Activated CD4-positive, alpha-beta memory T cell treated with anti-CD3 and anti-CD28 coated beads, Interleukin-2, amount 10 ng/mL, durations not matched to agents 7 days and 5 days (primary cell): ENCODE measurements around the gene PSORS1C2. TPM values are rescaled to one million over a fixed set of nuclear protein-coding genes. Genes with fewer than 3 reads are reported as not detected.
A peak's percentile ranks its signal among the peaks of the same experiment; 100 is the strongest.

Experiments used
- CTCF ChIA-PET: fragments of 350-600 bp; sonication (Branson Sonifier 250); formaldehyde crosslinking; loops from one replicate; lab custom pipeline; 2021; ENCODE audit warnings: antibody characterized with exemption, inconsistent platforms; lab: Charles Lee
- POLR2A ChIA-PET: fragments of 350-600 bp; sonication (Branson Sonifier 250); formaldehyde crosslinking; loops from one replicate; lab custom pipeline; 2021; ENCODE audit warnings: antibody characterized with exemption; lab: Charles Lee
- DNase-seq: peaks from one replicate; pipeline ENCODE4 v3.0.0-alpha.2; 2020
- H3K27ac Mint-ChIP-seq: one replicate; pipeline ENCODE4 v1.8.0; 2021; ENCODE audit warnings: mild to moderate bottlenecking, mixed read lengths
- H3K27me3 Mint-ChIP-seq: one replicate; pipeline ENCODE4 v1.8.0; 2021; ENCODE audit warnings: mixed read lengths
- H3K36me3 Mint-ChIP-seq: one replicate; pipeline ENCODE4 v1.8.0; 2021; ENCODE audit warnings: low read depth, mixed read lengths
- H3K4me1 Mint-ChIP-seq: one replicate; pipeline ENCODE4 v1.8.0; 2021; ENCODE audit warnings: mixed read lengths
- H3K4me3 Mint-ChIP-seq: one replicate; pipeline ENCODE4 v1.8.0; 2021; ENCODE audit warnings: mild to moderate bottlenecking, mixed read lengths
- H3K9me3 Mint-ChIP-seq: one replicate; pipeline ENCODE4 v1.8.0; 2021; ENCODE audit warnings: mixed read lengths
- total RNA-seq, 2 experiments: library from RNA; stranded (reverse); gene quantifications; one replicate each; pipeline ENCODE4 v1.2.3, GENCODE V29; 2021

PSORS1C2 gene
- total RNA-seq, 2 experiments from 2014 or later = not detected

GRCh38 chr6:31114970-31115849, 23.7 kb downstream of the PSORS1C2 start:
- Mint-ChIP-seq H3K27me3 (peaks cover 29% of the 10 kb centered on the region), H3K36me3 (no peaks in the 10 kb centered on the region), H3K27ac (no peak overlapping the region), H3K9me3 (no peaks in the 10 kb centered on the region), H3K4me3 (no peak overlapping the region), H3K4me1 (no peaks in the 10 kb centered on the region)
- CTCF ChIA-PET = interaction anchor here (0.9 to 5.0 kb wide), 4 partner anchors 11 to 28 kb away, joined by 3 to 30 read pairs (median 4); no protein-coding TSS in a partner anchor
- no peak for DNase-seq
- POLR2A ChIA-PET = no interaction called here

DNA sequence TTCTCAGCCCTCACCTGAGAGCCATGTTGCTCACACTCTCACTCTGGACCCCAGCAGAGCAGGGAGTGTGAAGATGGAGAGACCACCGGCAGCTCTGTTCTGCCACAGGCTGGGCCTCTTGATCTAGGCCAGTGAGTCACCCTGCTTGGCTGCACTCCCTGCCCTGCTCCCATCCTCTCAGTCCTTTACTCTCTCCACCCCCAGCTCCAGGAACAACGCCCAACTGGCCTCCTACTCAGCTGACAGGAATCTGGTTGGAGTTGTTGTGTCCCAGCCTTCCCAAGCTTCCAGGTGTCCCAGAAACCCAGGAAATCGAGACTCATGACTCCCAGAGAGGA, 24.4 kb downstream of the PSORS1C2 start, which contains the start of gene PSORS1C1:
Gene PSORS1C1 (plus strand): TSS at position 260 of the 338 bp plus-strand sequence. CDS start 14,833 bp downstream, outside the sequence.
- DNase-seq = no peak
- H3K36me3 Mint-ChIP-seq = no peaks in the 10 kb centered on the region
- H3K27ac Mint-ChIP-seq = no peak within 1 kb of the TSS
- CTCF ChIA-PET = interaction anchor here (5.0 kb wide), 1 partner anchor 15 kb away, joined by 30 read pairs; no protein-coding TSS in a partner anchor
- H3K4me3 Mint-ChIP-seq = no peak within 1 kb of the TSS
- no peaks in the 10 kb centered on the region for H3K9me3 Mint-ChIP-seq
- POLR2A ChIA-PET = no interaction called here
- H3K4me1 Mint-ChIP-seq = no peaks in the 10 kb centered on the region
- peaks cover 36% of the 10 kb centered on the region for H3K27me3 Mint-ChIP-seq

DNA sequence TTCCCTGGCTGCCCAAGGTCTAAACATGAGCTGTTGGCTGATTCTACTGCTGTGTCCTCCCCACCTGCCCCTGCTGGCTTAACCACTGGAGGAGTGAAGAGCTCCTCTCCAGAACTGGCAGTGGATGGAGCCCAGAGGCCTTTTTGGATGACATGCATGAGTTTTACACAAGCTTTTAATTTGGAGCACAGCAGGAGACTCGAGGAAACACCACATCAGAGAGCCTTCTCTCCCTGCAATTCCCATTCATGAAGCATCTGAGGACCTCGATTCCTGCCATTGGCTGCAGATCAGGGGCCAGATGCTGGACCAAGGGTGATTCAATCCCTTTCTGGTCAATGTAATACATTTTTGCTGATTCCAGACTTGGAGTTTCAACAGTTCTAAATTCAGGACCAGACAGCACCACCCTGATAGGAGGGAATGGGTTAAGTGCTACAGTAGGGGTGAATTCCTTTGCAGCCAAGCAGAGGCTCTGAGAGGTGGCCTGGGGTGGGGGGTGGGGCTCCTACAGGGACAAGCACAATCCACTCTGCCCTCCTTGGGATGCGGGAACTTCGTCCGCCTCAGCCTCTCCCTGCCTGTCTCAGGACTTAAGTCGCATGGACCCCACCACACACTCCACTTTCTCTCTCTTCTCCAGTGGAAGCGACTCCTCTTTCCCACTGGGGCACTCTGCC, 24.9 kb downstream of the PSORS1C2 start:
- POLR2A ChIA-PET = no interaction called here
- no peak overlapping the region for H3K4me3 Mint-ChIP-seq
- H3K4me1 Mint-ChIP-seq = no peaks in the 10 kb centered on the region
- peaks cover 35% of the 10 kb centered on the region for H3K27me3 Mint-ChIP-seq
- DNase-seq = no peak
- CTCF ChIA-PET = interaction anchor here (1.5 kb wide), 1 partner anchor 27 kb away, joined by 4 read pairs; no protein-coding TSS in a partner anchor
- H3K9me3 Mint-ChIP-seq = no peaks in the 10 kb centered on the region
- no peaks in the 10 kb centered on the region for H3K36me3 Mint-ChIP-seq
- no peak overlapping the region for H3K27ac Mint-ChIP-seq

DNA sequence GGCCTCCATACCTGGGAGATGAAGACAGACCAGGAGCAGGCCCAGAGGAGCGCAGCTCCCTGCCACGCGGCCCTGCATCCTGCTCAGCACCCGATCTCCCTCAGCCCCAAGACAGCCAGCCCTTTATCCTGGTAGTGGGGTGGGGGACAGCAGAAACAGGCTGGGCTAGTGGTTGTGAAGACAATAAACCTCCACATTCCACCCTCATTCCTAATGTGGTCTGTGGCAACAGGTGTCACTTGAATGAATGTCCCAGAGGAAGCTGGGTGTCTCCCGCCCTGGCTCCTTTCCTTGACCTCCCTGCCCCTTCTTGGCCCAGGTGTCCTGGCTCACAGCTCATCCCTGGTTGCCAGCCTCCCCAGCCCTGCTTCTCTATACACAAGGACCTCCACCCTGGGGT, 26.4 kb downstream of the PSORS1C2 start, which contains the start of gene C6orf15:
Gene C6orf15 (minus strand): TSS at position 98 of the 400 bp plus-strand sequence. CDS start 20 bp downstream, at position 78.
- CTCF ChIA-PET = interaction anchor here (1.5 kb wide), 1 partner anchor 25 kb away, joined by 4 read pairs; no protein-coding TSS in a partner anchor
- POLR2A ChIA-PET = no interaction called here

GRCh38 chr6:31111712-31112111, 27.2 kb downstream of the PSORS1C2 start:
- Mint-ChIP-seq H3K27me3 (peaks cover 32% of the 10 kb centered on the region), H3K27ac (no peak overlapping the region), H3K4me3 (no peak overlapping the region), H3K9me3 (no peaks in the 10 kb centered on the region), H3K4me1 (no peaks in the 10 kb centered on the region), H3K36me3 (no peaks in the 10 kb centered on the region)
- CTCF ChIA-PET = no interaction called here
- POLR2A ChIA-PET = no interaction called here
- DNase-seq = no peak

More for the DNA sequence above, 26.4 kb downstream of the PSORS1C2 start, which contains the start of gene C6orf15:
- Mint-ChIP-seq H3K27ac (no peak within 1 kb of the TSS), H3K4me3 (no peak within 1 kb of the TSS), H3K27me3 (peaks cover 33% of the 10 kb centered on the region), H3K36me3 (no peaks in the 10 kb centered on the region), H3K9me3 (no peaks in the 10 kb centered on the region), H3K4me1 (no peaks in the 10 kb centered on the region)
- DNase-seq = no peak

DNA sequence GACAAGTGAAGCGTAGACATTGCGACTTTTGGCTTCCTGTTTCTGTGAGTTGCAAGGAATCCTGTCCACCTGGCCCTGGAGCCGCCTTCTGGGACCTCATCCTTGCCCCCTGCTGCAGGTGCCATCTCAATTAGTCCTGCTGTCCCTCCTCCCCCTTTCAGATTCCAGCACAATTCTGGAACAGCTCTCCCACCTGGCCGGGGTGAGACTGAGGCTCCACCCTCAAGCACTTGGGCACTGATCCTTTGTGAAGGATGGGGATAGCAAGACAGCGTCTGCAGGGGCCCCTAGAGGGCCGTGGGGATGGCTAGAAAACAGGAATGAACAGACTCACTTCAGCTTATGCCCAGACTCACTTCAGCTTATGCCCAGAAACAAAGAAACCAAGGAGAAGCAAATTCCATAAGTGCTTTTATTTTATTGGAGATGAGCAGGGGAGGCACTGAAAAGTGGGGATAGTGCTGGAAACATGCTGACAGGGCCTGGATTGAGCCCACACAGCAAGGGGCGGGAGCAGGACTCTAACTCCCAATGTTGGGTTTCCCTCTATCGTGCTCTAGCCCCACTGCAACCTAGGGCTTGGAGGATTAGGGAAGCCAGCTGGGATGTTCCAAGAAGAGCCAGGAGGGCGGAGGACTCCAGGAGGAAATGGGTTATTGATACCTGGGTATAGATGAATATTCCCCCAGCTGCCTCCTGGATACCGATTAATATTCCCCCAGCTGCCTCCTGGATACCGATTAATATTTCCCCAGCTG, 27.9 kb downstream of the PSORS1C2 start:
- H3K4me3 Mint-ChIP-seq = no peak overlapping the region
- ChIA-PET CTCF (no interaction called here), POLR2A (no interaction called here)
- H3K4me1 Mint-ChIP-seq = no peaks in the 10 kb centered on the region
- DNase-seq = no peak
- H3K36me3 Mint-ChIP-seq = no peaks in the 10 kb centered on the region
- H3K27ac Mint-ChIP-seq = no peak overlapping the region
- H3K9me3 Mint-ChIP-seq = no peaks in the 10 kb centered on the region
- H3K27me3 Mint-ChIP-seq = peaks cover 32% of the 10 kb centered on the region

DNA sequence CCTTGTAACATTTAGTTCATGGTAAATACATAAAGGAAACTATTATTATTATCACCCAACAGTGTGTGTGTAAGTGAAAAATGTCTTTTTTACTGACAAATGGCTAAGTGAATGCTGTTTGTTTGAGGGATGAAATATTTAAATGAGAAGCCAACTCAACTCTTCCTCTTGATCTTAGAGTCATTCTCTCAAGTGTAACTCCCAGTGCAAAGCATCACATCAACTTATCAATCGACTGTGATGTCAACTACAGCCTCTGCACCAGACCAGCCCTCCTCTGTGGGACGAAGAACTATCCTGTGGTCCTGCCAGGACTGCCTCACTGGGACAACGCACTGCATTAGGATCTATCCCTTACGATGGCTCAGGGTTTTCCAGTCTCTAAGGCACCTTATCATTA, 31.8 kb downstream of the PSORS1C2 start:
- Mint-ChIP-seq H3K4me3 (no peak overlapping the region), H3K27me3 (peaks cover 21% of the 10 kb centered on the region), H3K4me1 (no peaks in the 10 kb centered on the region), H3K27ac (no peak overlapping the region), H3K36me3 (no peaks in the 10 kb centered on the region), H3K9me3 (no peaks in the 10 kb centered on the region)
- POLR2A ChIA-PET = no interaction called here
- DNase-seq = no peak
- CTCF ChIA-PET = no interaction called here

GRCh38 chr6:31103136-31103535, 35.7 kb downstream of the PSORS1C2 start:
- ChIA-PET CTCF (interaction anchor here (1.3 to 2.3 kb wide), 3 partner anchors 10 to 26 kb away, joined by 6 to 11 read pairs (median 9); no protein-coding TSS in a partner anchor), POLR2A (no interaction called here)
- Mint-ChIP-seq H3K4me1 (no peaks in the 10 kb centered on the region), H3K9me3 (no peaks in the 10 kb centered on the region), H3K27ac (no peak overlapping the region), H3K4me3 (no peak overlapping the region), H3K36me3 (no peaks in the 10 kb centered on the region), H3K27me3 (peaks cover 10% of the 10 kb centered on the region)
- DNase-seq = no peak

- DNase-seq = no peak
- H3K9me3 Mint-ChIP-seq = no peaks in the 10 kb centered on the region
- ChIA-PET CTCF (interaction anchor here (1.3 kb wide), 1 partner anchor 11 kb away, joined by 3 read pairs; no protein-coding TSS in a partner anchor), POLR2A (no interaction called here)
- no peak overlapping the region for H3K27ac Mint-ChIP-seq
- H3K36me3 Mint-ChIP-seq = no peaks in the 10 kb centered on the region
- H3K27me3 Mint-ChIP-seq = peaks cover 8% of the 10 kb centered on the region
- H3K4me3 Mint-ChIP-seq = no peak overlapping the region
- H3K4me1 Mint-ChIP-seq = peaks cover 27% of the 10 kb centered on the region
Measured at GRCh38 chr6:31098449-31098938, 40.4 kb downstream of the PSORS1C2 start.

DNA sequence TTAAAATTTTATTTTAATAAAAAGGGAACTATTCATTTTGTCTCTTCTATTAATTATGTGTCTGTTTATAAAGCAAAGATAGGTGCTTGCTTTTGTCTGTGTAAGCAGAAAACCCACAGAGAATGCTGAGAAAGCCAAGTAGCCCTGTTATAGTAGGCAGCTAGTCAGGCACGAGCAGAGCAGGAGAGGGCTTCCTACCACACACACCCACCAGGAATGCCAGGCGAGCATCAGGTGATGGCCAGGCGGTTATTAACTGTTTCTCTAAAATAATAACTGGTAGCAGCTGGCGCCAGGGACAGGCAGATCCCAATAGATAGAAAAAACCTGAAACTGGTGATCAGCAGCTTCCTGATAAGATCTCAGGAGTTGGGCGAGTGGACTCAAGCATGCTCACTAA, 42.2 kb downstream of the PSORS1C2 start:
- no peaks in the 10 kb centered on the region for H3K9me3 Mint-ChIP-seq
- H3K4me1 Mint-ChIP-seq = peaks cover 27% of the 10 kb centered on the region
- POLR2A ChIA-PET = no interaction called here
- peaks cover 4% of the 10 kb centered on the region for H3K27me3 Mint-ChIP-seq
- H3K36me3 Mint-ChIP-seq = no peaks in the 10 kb centered on the region
- no peak overlapping the region for H3K4me3 Mint-ChIP-seq
- no peak overlapping the region for H3K27ac Mint-ChIP-seq
- DNase-seq = no peak
- CTCF ChIA-PET = interaction anchor here (0.7 to 2.0 kb wide), 2 partner anchors 9 to 666 kb away, joined by 3 to 6 read pairs; no protein-coding TSS in a partner anchor

- DNase-seq = no peak
- H3K36me3 Mint-ChIP-seq = no peaks in the 10 kb centered on the region
- H3K27me3 Mint-ChIP-seq = peaks cover 4% of the 10 kb centered on the region
- peaks cover 27% of the 10 kb centered on the region for H3K4me1 Mint-ChIP-seq
- no peak overlapping the region for H3K4me3 Mint-ChIP-seq
- ChIA-PET POLR2A (no interaction called here), CTCF (interaction anchor here (0.8 to 2.0 kb wide), 2 partner anchors 9 to 17 kb away, joined by 3 to 6 read pairs; no protein-coding TSS in a partner anchor)
- no peaks in the 10 kb centered on the region for H3K9me3 Mint-ChIP-seq
- no peak overlapping the region for H3K27ac Mint-ChIP-seq
Measured at GRCh38 chr6:31096215-31096614, 42.7 kb downstream of the PSORS1C2 start.

DNA sequence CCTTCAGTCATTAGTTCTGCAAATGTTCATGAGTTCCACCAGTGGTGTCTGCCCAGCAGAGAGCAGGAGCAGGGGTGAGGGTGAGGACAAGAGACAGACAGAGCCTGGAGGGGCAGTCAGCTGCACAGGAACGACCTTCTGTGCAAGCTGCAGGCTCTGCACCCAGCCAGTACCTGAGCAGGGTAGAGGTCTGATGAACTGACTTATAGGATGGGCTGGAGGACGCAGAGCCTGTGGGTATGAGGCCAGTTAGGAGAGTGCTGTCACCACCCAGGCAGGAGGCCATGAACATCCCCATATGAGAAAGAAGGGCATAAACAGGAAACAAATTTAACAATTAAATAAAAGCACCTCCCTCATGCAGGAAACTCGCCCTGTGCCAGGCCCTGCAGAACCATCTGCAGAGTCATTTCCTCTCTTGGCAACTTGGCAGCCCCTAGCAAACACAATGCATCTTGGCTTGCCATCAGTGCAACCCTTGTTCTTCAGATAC, 44.4 kb downstream of the PSORS1C2 start:
- Mint-ChIP-seq H3K36me3 (no peaks in the 10 kb centered on the region), H3K27me3 (no peaks in the 10 kb centered on the region), H3K4me1 (peaks cover 27% of the 10 kb centered on the region), H3K27ac (peak overlapping the region; percentile 90), H3K9me3 (no peaks in the 10 kb centered on the region), H3K4me3 (peak overlapping the region; percentile 21)
- DNase-seq = peak; percentile 56
- ChIA-PET POLR2A (interaction anchor here (1.3 kb wide), 1 partner anchor 187 kb away, joined by 3 read pairs; the partner anchor contains the start of gene GTF2H4), CTCF (interaction anchor here (0.7 to 3.4 kb wide), 8 partner anchors 7 to 641 kb away, joined by 3 to 29 read pairs (median 4); partner anchors contain the start of gene VARS2)
